Testis (tissue), 3 donors: ENCODE data around the gene ZNF135. TPM values are rescaled to one million over a fixed set of nuclear protein-coding genes. Genes with fewer than 3 reads are reported as not detected.

ENCODE experiments used
- DNase-seq: peaks from one replicate; pipeline ENCODE4 v3.0.0-alpha.2; 2019
- H3K27ac ChIP-seq, 2 donors: fragments of 200-600 bp; sonication (generic); one replicate each; pipeline ENCODE4 v1.5.1; 2019
- H3K27me3 ChIP-seq: fragments of 200-600 bp; sonication (generic); one replicate; pipeline ENCODE4 v1.5.1; 2019
- H3K36me3 ChIP-seq: fragments of 200-600 bp; sonication (generic); one replicate; pipeline ENCODE4 v1.5.1; 2017; ENCODE audit warnings: low read depth; ENCODE audit errors: missing control alignments
- H3K4me1 ChIP-seq: fragments of 200-600 bp; sonication (generic); one replicate; pipeline ENCODE4 v1.5.1; 2019
- H3K4me3 ChIP-seq, 2 donors: fragments of 200-600 bp; sonication (generic); one replicate each; pipeline ENCODE4 v1.5.1; 2017 to 2019
- H3K9me3 ChIP-seq: fragments of 200-600 bp; sonication (generic); one replicate; pipeline ENCODE4 v1.5.1; 2017
- POLR2A ChIP-seq: fragments of 450-650 bp; IDR thresholded peaks from one replicate; pipeline ENCODE4 v1.6.1; 2017; ENCODE audit warnings: antibody characterized with exemption, mild to moderate bottlenecking, moderate library complexity
- WGBS, 2 donors: methylation state at CpG; one replicate each; pipeline ENCODE4 v1.1.5; 2018; 5-methylcytosine and 5-hydroxymethylcytosine counted together
- intact Hi-C: fragments of 100-400 bp; cut with DNase I; formaldehyde crosslinking; loops from one replicate; pipeline ENCODE4 v1.15.1; 2023; ENCODE audit warnings: low total_unique reads
- polyA plus RNA-seq: library from polyadenylated mRNA; stranded (reverse); fragments of 350-450 nt; fragmentation: Illumina TruSeq; extraction: RNeasy Lipid Tissue Mini Kit (QIAGEN cat#74804); gene quantifications from one replicate; pipeline ENCODE4 v1.2.3, GENCODE V29; 2014; ENCODE audit warnings: low read depth, low replicate concordance; ENCODE audit not compliant: insufficient read depth
- total RNA-seq, 2 donors: library from RNA; depleted of rRNA; stranded (reverse); fragments of >200 nt; gene quantifications; one replicate each; pipeline ENCODE4 v1.2.3, GENCODE V29; 2016
- TF ChIP-seq, protein P1 (sequence below), 3 experiments: fragments of 450-650 bp in 2 of 3; fragments of 200-600 bp in 1 of 3; sonication (generic) in 1 of 3; IDR thresholded peaks; one replicate each; pipeline ENCODE4 v1.5.1; 2016 to 2019; ENCODE audit warnings: antibody characterized with exemption in 3 of 3, mild to moderate bottlenecking in 2 of 3, moderate library complexity in 1 of 3

ZNF135 gene
- total and polyA plus RNA-seq, 3 donors from 2014 or later = 14.5 to 33.7 (median 19.1) TPM

DNA sequence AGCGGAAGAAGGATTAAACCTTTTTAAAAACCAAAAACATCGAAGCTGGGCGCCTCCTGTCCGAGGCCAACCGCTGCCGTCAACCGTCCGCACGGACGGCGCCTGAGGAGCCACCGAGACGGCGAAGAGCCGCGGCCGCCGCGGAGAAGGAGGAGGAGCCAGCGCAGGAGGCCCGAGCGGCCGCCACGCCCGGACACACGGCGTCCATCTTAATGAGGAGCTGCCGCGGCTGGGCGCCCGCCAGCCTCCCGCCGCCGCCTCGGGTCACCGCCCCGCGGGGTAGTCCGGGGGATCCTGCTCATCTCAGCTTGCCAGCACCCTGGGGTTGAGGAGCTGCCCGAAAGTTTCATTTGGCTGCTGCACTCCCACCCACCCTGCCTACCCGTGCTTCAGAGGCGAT is 14.7 kb upstream of the ZNF135 start:
- H3K9me3 ChIP-seq = no peaks in the 10 kb centered on the region
- WGBS, 2 donors = 31 to 61% methylated on average over 15 to 40 of the region's 42 CpGs
- H3K36me3 ChIP-seq = no peaks in the 10 kb centered on the region
- no peaks in the 10 kb centered on the region for H3K4me1 ChIP-seq
- intact Hi-C loops = no loop called here
- H3K27ac ChIP-seq = no peak overlapping the region
- no peak for TF ChIP-seq POLR2A
- TF ChIP-seq, protein P1, sequence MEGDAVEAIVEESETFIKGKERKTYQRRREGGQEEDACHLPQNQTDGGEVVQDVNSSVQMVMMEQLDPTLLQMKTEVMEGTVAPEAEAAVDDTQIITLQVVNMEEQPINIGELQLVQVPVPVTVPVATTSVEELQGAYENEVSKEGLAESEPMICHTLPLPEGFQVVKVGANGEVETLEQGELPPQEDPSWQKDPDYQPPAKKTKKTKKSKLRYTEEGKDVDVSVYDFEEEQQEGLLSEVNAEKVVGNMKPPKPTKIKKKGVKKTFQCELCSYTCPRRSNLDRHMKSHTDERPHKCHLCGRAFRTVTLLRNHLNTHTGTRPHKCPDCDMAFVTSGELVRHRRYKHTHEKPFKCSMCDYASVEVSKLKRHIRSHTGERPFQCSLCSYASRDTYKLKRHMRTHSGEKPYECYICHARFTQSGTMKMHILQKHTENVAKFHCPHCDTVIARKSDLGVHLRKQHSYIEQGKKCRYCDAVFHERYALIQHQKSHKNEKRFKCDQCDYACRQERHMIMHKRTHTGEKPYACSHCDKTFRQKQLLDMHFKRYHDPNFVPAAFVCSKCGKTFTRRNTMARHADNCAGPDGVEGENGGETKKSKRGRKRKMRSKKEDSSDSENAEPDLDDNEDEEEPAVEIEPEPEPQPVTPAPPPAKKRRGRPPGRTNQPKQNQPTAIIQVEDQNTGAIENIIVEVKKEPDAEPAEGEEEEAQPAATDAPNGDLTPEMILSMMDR (IDR thresholded peaks at IDR 0.05) = no peak
- no peaks in the 10 kb centered on the region for H3K27me3 ChIP-seq
- peak overlapping the region; percentile 29 to 45 for H3K4me3 ChIP-seq
- no peak for DNase-seq

DNA sequence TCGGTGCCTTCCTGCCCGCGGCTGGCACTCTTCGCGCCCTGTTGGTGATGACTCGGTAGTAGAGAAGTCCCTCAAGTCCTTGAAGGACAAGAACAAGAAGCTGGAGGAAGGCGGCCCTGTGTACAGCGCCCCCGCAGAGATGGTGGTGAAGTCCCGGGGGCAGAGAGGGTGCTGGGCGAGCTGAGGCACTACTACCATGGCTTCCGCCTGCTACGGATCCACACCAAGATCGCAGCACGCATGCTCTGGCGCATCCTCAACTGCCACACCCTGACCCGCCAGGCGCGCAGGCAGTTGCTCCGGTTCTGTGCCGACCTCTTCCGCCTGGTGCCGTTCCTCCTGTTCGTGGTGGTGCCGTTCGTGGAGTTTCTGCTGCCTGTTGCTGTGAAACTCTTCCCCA is 14.2 kb upstream of the ZNF135 start:
- WGBS, 2 donors = 50 to 78% methylated on average over 6 to 26 of the region's 26 CpGs
- Histone ChIP-seq H3K36me3 (no peaks in the 10 kb centered on the region), H3K4me3 (peak overlapping the region; percentile 29 to 45), H3K27me3 (no peaks in the 10 kb centered on the region), H3K9me3 (no peaks in the 10 kb centered on the region), H3K27ac (no peak overlapping the region), H3K4me1 (no peaks in the 10 kb centered on the region)
- TF ChIP-seq, protein P1 (IDR thresholded peaks at IDR 0.05) = no peak
- no peak for TF ChIP-seq POLR2A
- DNase-seq = peak; percentile 39
- intact Hi-C loops = no loop called here

DNA sequence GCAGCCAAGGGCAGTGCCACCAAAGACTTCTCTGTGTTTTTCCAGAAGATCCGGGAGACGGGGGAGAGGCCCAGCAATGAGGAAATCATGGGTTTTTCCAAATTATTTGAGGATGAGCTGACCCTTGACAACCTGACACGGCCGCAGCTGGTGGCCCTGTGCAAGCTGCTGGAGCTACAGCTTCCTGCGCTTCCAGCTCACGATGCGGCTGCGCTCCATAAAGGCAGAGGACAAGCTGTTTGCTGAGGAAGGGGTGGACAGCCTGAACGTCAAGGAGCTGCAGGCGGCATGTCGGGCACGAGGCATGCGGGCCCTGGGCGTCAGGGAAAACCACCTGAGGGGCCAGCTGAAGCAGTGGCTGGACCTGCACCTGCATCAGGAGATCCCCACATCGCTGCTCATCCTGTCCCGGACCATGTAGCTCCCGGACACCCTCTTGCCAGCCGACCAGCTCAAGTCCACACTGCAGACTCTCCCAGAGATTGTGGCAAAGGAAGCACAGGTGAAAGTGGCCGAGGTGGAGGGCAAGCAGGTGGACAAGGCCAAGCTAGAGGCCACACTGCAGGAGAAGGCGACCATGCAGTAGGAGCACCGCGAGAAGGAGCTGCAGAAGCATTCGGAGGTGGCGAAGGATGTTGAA is 13.6 kb upstream of the ZNF135 start:
- no peaks in the 10 kb centered on the region for H3K27me3 ChIP-seq
- H3K36me3 ChIP-seq = no peaks in the 10 kb centered on the region
- intact Hi-C loops = no loop called here
- 85 to 94% methylated on average over 12 to 24 of the region's 24 CpGs for WGBS, 2 donors
- H3K9me3 ChIP-seq = no peaks in the 10 kb centered on the region
- no peak for TF ChIP-seq POLR2A
- TF ChIP-seq, protein P1 (IDR thresholded peaks at IDR 0.05) = no peak
- DNase-seq = no peak
- H3K4me1 ChIP-seq = no peaks in the 10 kb centered on the region
- no peak overlapping the region for H3K4me3 ChIP-seq
- H3K27ac ChIP-seq = no peak overlapping the region

DNA sequence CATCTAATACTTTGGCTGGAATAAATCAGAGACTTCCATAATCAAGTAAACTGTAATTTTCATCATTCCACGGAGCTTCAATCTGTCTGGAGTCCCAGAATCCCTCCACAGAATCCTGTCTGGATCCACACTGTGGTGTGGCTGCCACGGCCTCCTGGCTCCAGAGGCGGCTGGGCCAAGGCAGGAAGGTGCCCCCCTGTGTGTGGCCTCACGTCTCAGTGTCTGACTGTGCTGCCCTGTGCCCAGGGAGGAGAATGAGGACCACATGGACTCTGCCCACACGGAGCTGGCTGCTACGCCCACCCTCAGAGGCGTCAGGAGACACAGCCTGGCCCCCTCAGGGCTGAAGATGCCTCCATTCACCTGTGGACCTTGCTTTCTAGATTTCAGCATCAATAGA is 12.2 kb upstream of the ZNF135 start:
- Histone ChIP-seq H3K9me3 (no peaks in the 10 kb centered on the region), H3K36me3 (no peaks in the 10 kb centered on the region), H3K4me3 (no peak overlapping the region), H3K27ac (no peak overlapping the region), H3K4me1 (no peaks in the 10 kb centered on the region), H3K27me3 (no peaks in the 10 kb centered on the region)
- no peak for DNase-seq
- intact Hi-C loops = no loop called here
- WGBS, 2 donors = 89 to 94% methylated on average over 4 to 7 of the region's 7 CpGs
- TF ChIP-seq POLR2A = no peak
- TF ChIP-seq, protein P1 (IDR thresholded peaks at IDR 0.05) = no peak

DNA sequence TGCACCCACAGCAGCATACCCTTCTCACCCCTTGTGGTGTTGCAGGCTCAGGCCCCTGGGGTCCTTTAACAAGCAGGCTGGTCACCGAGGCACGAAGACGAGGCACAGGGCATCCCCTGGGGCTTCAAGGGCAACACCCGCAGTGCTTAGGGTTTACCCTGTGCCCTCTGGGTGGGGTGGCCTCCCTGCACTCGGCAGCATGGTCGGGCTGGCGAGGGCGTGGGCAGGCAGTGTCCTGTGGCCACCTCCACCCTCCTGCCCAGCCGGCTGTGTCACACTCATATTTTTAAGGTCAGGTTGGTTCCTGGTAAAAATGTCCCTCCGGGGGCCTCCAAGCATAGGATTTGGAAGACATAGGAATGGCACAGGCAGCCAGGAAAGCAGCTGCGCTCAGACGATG is 11.4 kb upstream of the ZNF135 start:
- Histone ChIP-seq H3K27me3 (no peaks in the 10 kb centered on the region), H3K36me3 (no peaks in the 10 kb centered on the region), H3K9me3 (no peaks in the 10 kb centered on the region), H3K4me1 (no peaks in the 10 kb centered on the region), H3K4me3 (no peak overlapping the region), H3K27ac (no peak overlapping the region)
- 94 to 97% methylated on average over 9 to 11 of the region's 12 CpGs for WGBS, 2 donors
- no peak for TF ChIP-seq POLR2A
- TF ChIP-seq, protein P1 (IDR thresholded peaks at IDR 0.05) = no peak
- intact Hi-C loops = no loop called here
- no peak for DNase-seq
